Amniotic stem cell (primary cell): ENCODE data around the gene EPS8L1.
"Not testable (repeated sequence)": the region's sequence is repeated elsewhere in the genome, so short reads cannot be mapped to it uniquely, and the experiment has no call there.

Experiments used
- DNase-seq: peaks from one replicate; lab custom pipeline; 2025; lab: John Stamatoyannopoulos, UW

Gene EPS8L1

DNA sequence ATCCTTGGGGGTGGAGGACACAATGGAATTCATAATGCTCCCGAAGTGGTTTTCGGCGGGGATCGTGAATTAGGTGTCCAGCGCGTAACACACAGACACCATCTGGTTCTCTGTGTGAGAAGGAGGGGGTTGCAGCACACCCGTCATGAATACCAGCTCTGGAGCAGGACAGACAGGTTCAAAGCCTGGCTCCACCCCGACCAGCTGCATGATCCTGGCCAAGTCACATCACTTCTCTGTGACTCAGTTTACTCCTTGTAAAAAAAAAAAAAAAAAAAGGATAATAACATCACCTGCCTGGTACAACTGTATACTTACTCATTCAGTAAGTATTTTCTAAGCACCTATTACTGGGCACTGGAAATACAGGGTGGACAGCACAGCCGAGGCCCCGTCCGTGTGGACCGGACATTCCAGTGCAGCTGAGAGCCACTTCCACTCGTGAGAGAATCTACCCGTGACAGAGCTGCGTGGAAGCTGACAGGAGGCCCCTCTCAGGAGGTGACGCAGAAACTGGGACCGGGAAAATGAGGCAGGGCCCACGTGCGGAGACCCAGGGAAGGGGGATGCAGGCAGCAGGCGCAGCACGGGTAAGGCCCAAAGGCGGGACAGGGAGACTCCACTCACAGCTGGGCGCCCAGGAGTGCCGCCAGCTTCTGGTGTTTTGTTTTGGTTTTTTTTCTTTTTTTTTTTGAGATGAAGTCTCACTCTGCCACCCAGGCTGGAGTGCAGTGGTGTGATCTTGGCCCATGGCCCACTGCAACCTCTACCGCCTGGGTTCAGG is 24.7 kb upstream of the EPS8L1 start:
- DNase-seq = no peak

GRCh38 chr19:55053735-55054134 is 21.9 kb upstream of the EPS8L1 start:
- no peak for DNase-seq

- DNase-seq = no peak
Measured at GRCh38 chr19:55056827-55057226, 18.8 kb upstream of the EPS8L1 start.

- no peak for DNase-seq
Measured at GRCh38 chr19:55058781-55059610, 16.7 kb upstream of the EPS8L1 start.

DNA sequence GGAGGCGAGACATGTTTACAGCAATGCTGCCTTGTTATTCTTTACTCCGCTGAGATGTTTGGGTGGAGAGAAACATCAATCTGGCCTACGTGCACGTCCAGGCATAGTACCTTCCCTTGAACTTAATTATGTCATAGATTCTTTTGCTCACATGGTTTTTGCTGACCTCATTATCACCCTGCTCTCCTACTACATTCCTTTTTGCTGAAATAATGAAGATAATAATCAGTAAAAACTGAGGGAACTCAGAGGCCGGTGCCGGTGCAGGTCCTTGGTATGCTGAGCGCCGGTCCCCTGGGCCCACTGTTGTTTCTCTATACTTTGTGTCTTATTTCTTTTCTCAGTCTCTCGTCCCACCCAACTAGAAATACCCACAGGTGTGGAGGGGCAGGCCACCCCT is 15.4 kb upstream of the EPS8L1 start:
- not testable (repeated sequence) for DNase-seq

DNA sequence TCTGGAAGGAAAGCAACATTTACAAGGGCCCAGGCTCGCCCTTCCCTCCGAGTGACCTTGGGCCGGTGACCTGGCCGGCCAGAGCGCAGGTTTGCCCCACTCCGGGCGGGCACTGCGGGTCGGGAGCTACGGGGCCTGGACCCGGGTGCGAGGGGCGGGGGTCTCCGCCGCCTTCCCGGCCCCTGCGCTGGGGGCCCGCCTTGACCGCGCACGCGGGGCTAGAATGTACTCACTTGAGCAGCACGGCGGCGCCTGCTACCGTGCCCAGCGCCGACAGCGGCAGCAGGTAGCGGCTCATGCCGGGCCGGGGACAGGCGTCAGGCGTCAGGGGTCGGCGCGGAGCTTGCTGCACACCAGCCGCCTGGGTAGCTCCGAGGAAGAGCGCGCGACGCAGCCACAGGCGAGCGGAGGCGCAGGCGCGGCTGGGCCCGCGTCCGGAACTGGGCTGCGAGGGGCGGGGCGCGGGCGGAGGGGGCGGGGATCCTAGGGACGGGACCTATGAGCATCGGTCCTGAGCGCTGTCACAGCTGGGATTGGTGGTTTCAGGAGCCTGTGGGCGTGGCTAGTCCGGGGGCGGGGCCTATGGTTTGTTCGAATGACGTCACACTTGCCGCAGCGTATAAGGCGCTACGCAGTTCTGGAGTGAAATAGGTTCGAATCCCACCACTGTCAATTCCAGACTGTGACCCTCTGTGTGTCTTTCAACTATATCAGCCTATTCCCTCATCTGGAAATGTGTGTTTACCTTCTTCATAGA is 12.8 kb upstream of the EPS8L1 start, which contains the start of gene RDH13:
RDH13 (minus strand) TSS at position 414 of the 757 bp plus-strand sequence; CDS start at position 298, 116 bp downstream.
- peak; percentile 85 for DNase-seq

DNA sequence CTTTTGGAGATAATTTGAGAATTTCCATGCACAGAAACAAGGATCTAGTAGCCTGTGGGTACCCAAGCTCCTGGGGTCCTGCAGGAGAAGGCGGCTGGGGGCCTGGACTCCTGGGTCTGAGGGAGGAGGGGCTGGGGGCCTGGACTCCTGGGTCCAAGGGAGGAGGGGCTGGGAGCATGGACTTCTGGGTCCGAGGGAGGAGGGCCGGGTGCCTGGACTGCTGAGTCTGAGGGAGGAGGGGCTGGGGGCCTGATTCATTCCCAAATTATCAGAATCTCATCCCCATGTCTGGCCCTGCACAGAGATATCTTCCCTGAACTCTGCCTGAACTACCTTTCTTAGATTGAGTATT is 12.2 kb upstream of the EPS8L1 start:
- no peak for DNase-seq

DNA sequence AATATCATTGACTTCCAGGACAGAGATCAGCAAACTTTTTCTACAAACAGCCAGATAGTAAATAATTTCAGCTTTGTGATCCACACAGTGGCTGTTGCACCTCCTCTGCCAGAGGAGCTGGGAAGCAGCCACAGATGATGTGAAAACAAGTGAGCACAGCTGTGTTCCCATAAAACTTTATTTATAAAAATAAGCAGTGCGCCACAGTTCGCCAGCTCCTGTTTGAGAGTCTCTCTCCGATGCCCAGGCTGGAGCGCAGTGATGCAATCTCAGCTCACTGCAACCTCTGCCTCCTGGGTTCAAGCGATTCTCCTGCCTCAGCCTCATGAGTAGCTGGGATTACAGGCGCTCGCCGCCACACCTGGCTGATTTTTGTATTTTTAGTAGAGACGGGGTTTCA is 10.2 kb upstream of the EPS8L1 start:
- not testable (repeated sequence) for DNase-seq

- no peak for DNase-seq
Measured at GRCh38 chr19:55066107-55066709, 9.5 kb upstream of the EPS8L1 start.

- DNase-seq = no peak
Measured at GRCh38 chr19:55067869-55068268, 7.8 kb upstream of the EPS8L1 start.

DNA sequence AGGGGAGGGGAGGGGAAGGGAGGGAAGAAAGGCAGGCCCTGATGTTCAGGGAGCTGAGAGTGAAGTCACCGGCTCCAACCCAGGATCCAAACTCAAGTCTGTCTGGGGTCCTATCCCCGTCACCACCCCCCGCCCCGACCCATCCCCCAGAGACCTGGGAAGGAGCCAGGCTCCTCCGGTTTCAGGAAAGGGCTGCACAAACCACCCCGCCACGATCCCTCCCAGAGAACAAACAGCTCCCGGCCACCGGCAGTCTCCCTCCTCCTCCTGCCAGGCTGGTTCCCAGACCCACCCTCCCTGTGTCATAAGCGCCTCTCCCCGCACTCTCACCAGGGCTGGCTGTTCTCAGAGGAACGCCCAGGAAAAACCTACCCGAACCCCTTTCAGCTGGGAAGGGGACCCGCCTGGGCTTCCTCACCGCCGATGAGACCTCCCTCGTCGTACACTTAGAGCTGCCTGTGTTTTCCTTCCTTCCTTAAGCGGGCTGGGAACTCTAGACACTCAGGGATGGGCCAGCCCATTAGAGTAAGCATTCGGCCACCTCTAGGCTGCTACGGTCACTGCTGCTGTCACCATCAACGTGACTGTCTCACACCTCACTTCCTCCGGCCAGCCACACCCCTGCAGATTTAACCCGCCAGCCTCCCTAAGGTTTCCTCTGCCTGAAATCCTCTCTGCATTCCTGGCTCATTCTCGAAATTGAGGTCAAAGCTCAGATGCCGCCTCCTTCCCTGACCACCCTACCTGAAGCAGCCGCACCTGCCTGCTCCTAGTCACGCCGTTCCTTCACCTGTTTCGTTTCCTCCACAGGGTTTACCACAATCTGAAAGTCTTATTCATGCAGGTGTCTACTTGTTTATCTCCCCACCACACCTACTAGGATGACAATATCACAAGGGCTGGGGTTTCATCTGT is 6.5 kb upstream of the EPS8L1 start:
- no peak for DNase-seq

GRCh38 chr19:55069865-55070197 is 5.8 kb upstream of the EPS8L1 start:
- no peak for DNase-seq

DNA sequence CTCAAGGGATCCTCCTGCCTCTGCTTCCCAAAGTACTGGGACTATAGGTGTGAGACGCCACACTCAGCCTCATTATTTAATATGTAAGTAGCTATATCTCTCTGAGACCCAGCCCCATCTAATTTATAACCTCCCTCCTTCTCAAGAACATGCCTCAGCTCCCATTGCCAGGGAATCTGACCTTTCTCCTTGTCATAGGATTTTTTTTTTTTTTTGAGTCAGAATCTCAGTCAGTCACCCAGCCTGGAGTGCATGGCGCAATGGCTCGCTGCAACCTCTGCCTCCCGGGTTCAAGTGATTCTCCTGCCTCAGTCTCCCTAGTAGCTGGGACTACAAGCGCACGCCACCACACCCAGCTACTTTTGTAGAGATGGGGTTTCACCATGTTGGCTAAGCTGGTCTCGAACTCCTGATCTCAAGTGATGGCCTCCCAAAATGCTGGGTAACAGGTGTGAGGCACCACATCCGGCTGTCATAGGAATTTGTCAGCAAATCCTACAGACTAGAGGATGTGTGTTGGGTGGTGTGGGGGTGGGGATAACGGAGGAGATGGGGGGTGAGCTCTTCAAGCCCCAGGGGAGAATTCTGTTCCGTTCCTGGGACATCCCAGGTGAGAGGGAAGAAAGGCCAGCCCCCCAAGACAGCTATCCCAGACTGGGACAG is 5.1 kb upstream of the EPS8L1 start:
- no peak for DNase-seq

GRCh38 chr19:55071129-55071502 is 4.6 kb upstream of the EPS8L1 start:
- no peak for DNase-seq

DNA sequence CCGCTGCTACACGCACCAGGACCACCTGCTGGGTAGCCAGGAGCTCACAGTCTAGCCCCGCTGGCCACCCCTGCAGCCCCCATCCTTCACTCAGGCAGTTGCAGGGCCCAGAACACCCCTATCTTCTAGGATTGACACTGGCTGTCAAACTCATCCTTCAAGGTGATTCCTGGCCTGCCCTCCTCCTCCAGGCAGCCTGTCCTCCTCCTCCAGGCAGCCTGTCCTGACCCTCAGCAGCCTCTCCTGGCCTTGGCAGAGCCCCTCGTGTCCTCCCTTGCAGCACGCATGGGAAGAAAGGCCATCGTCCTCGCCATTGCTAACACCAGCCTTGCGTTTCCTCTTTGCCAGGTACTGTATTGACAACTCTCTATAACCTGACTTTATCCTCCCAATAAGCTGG is 3.8 kb upstream of the EPS8L1 start:
- DNase-seq = no peak

DNA sequence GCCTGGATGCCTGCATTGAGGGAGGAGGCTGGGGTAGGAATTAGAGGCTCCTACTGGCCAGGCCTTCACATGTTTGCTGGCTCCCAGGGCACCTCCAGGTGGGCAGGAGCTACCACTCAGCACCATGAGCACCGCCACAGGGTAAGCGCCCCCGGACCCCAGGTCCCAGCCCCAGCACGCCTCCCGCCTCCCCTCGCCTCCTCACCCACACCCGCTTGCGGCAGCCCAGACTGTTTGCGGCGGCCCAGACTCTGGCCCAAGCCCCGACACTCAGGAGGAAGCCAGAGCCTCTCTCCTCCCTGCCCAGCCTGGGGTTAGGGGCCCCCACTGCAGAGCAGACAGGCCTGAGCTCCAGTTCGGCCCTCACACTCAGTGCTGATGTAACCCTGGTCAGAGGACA is 652 bp downstream of the EPS8L1 start:
- no peak for DNase-seq

DNA sequence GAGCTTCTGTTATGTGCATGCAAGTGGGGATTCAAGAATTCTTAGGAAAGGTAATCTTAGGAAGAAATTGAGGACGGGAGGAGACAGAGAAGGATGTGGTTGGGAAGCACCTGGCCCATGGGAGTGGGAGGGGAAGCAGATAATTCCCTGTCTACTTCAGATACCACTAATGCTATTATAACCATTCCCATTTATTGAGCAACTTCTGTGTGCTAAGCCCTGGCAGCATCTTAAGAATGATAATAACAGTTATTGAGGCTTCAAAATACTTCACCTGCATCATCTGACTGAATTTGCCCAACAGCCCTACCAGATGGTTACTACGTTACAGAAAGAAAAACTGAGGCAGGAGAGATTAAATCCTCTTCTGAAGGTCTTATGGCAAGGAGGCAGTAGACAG is 1.4 kb downstream of the EPS8L1 start:
- no peak for DNase-seq

DNA sequence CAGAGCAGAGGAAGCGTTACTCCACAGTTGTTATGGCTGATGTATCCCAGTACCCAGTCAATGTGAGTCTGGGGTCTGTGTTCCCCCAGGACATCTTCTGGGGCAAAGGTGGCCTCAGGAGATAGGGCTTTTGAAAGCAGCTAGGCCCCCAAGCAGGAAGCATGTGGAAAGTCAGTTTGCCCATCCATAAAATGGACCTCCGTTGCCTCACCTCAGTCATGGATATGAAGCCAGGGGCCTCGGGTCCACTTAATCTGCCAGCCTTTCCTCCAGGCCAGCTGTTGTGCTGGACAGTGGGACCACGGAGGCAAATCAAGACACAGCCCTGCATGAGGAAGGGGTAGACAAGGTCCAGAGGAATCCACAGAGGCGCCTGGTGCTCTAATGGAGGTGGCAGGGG is 3.3 kb downstream of the EPS8L1 start:
- DNase-seq = no peak

GRCh38 chr19:55079400-55080038 is 3.9 kb downstream of the EPS8L1 start:
- no peak for DNase-seq
